ENCODE data around the gene ARHGAP32. TPM values are rescaled to one million over a fixed set of nuclear protein-coding genes. Genes with fewer than 3 reads are reported as not detected.

ARHGAP32 gene
- total RNA-seq, 1 experiment from 2014 or later = 54.0 TPM

DNA sequence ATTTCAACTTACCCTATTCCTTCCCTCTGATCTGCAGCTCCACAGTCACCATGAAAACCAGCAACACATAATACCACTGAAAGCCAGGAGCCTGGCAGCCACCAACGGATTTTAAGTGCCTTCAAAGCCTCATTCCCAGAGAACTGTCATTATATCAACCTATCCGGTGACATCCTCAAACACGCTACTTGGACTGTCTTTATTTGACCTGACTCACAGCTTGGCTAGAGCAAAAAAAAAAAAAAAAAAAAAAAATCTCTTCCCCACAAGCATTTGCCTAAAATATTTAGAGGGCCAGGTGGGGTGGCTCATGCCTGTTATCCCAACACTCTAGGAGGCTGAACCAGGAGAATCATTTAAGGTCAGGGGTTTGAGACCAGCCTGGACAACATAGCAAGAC lies 32.4 kb upstream of the ARHGAP32 start:
- Mint-ChIP-seq H3K36me3 (ENCODE audit: insufficient read depth, unreplicated experiment) (peaks cover 15% of the 10 kb centered on the region), H3K9me3 (ENCODE audit: unreplicated experiment) (peaks cover 34% of the 10 kb centered on the region), H3K4me3 (ENCODE audit: unreplicated experiment) (no peak overlapping the region), H3K27me3 (ENCODE audit: insufficient read depth, unreplicated experiment) (no peaks in the 10 kb centered on the region), H3K4me1 (ENCODE audit: low read depth, unreplicated experiment) (peaks cover 19% of the 10 kb centered on the region), H3K27ac (ENCODE audit: unreplicated experiment) (no peak overlapping the region)
- ChIA-PET POLR2A (no interaction called here), CTCF (no interaction called here)
- DNase-seq = no peak
- TF ChIP-seq, protein P1, sequence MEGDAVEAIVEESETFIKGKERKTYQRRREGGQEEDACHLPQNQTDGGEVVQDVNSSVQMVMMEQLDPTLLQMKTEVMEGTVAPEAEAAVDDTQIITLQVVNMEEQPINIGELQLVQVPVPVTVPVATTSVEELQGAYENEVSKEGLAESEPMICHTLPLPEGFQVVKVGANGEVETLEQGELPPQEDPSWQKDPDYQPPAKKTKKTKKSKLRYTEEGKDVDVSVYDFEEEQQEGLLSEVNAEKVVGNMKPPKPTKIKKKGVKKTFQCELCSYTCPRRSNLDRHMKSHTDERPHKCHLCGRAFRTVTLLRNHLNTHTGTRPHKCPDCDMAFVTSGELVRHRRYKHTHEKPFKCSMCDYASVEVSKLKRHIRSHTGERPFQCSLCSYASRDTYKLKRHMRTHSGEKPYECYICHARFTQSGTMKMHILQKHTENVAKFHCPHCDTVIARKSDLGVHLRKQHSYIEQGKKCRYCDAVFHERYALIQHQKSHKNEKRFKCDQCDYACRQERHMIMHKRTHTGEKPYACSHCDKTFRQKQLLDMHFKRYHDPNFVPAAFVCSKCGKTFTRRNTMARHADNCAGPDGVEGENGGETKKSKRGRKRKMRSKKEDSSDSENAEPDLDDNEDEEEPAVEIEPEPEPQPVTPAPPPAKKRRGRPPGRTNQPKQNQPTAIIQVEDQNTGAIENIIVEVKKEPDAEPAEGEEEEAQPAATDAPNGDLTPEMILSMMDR (IDR thresholded peaks at IDR 0.05; ENCODE audit: insufficient read depth in 1 of 2, low read depth in 1 of 2, low read length in 1 of 2, severe bottlenecking in 1 of 2, unreplicated experiment in 1 of 2) = no peak
- Histone ChIP-seq H3K27me3 (replicated peaks; ENCODE audit: control insufficient read depth, insufficient read depth, low read length) (no peaks in the 10 kb centered on the region), H3K4me1 (peaks cover 5% of the 10 kb centered on the region), H3K36me3 (ENCODE audit: control insufficient read depth, insufficient read depth, low read length) (no peaks in the 10 kb centered on the region), H3K4me3 (ENCODE audit: low read depth, low read length) (no peak overlapping the region), H3K9me3 (peaks cover 19% of the 10 kb centered on the region)
- no TSS peak for BruUV-seq (replicated peaks)
- intact Hi-C loops (cut with micrococcal nuclease; ENCODE audit: unreplicated experiment) = no loop called here

DNA sequence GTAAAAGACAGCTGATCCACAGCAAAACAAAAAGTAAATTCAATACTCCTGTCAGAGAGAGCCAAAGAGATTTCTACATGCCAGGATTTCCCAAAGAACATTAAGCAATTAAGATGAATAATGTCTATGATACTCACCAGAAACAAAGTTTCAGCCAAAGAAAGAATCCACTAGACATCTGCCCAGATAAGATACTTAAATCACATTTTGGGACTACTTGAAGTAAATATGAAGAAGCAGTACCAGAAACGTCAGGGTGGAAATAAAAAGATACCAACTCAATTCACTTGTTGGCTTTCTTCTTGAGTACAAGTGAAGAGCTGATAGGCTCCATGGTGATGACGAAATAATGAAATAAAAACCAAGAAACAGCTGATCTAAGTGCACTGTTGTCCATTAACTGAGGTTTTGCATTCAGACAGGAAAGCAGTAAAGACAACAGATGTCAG lies 31.6 kb upstream of the ARHGAP32 start:
- BruUV-seq (replicated peaks) = no TSS peak
- Histone ChIP-seq H3K4me3 (ENCODE audit: low read depth, low read length) (no peak overlapping the region), H3K9me3 (peaks cover 19% of the 10 kb centered on the region), H3K36me3 (ENCODE audit: control insufficient read depth, insufficient read depth, low read length) (no peaks in the 10 kb centered on the region), H3K4me1 (peaks cover 5% of the 10 kb centered on the region), H3K27me3 (replicated peaks; ENCODE audit: control insufficient read depth, insufficient read depth, low read length) (no peaks in the 10 kb centered on the region)
- H3K36me3 Mint-ChIP-seq (ENCODE audit: insufficient read depth, unreplicated experiment) = peaks cover 15% of the 10 kb centered on the region
- no peak overlapping the region for H3K4me3 Mint-ChIP-seq (ENCODE audit: unreplicated experiment)
- H3K4me1 Mint-ChIP-seq (ENCODE audit: low read depth, unreplicated experiment) = peaks cover 19% of the 10 kb centered on the region
- H3K9me3 Mint-ChIP-seq (ENCODE audit: unreplicated experiment) = peaks cover 34% of the 10 kb centered on the region
- TF ChIP-seq, protein P1 (IDR thresholded peaks at IDR 0.05; ENCODE audit: insufficient read depth in 1 of 2, low read depth in 1 of 2, low read length in 1 of 2, severe bottlenecking in 1 of 2, unreplicated experiment in 1 of 2) = no peak
- H3K27me3 Mint-ChIP-seq (ENCODE audit: insufficient read depth, unreplicated experiment) = no peaks in the 10 kb centered on the region
- ChIA-PET POLR2A (no interaction called here), CTCF (no interaction called here)
- no peak for DNase-seq
- intact Hi-C loops (cut with micrococcal nuclease; ENCODE audit: unreplicated experiment) = no loop called here
- H3K27ac Mint-ChIP-seq (ENCODE audit: unreplicated experiment) = no peak overlapping the region

DNA sequence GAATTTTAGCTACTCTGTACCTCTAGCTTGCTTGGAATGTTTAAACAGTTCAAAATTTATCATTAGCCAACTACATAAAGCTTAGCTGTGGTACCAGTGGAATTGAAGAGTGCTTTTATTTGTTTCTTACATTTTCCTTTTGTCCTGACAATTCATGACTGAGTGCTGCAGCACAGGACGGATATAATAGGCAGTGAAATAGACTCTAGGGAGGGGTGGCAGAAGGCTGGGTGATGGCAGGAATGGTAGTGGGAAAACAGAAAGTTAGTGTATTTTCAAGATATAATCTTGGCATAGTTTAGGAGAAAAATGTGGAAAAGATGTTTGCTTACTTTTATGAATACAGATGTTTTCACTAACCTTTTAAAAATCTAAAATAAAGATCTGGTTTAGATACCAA lies 31.1 kb upstream of the ARHGAP32 start:
- H3K27me3 Mint-ChIP-seq (ENCODE audit: insufficient read depth, unreplicated experiment) = no peaks in the 10 kb centered on the region
- no peak overlapping the region for H3K4me3 Mint-ChIP-seq (ENCODE audit: unreplicated experiment)
- no peak for DNase-seq
- Histone ChIP-seq H3K27me3 (replicated peaks; ENCODE audit: control insufficient read depth, insufficient read depth, low read length) (no peaks in the 10 kb centered on the region), H3K4me1 (peaks cover 5% of the 10 kb centered on the region), H3K4me3 (ENCODE audit: low read depth, low read length) (no peak overlapping the region), H3K36me3 (ENCODE audit: control insufficient read depth, insufficient read depth, low read length) (no peaks in the 10 kb centered on the region), H3K9me3 (peaks cover 19% of the 10 kb centered on the region)
- H3K4me1 Mint-ChIP-seq (ENCODE audit: low read depth, unreplicated experiment) = peaks cover 24% of the 10 kb centered on the region
- peaks cover 15% of the 10 kb centered on the region for H3K36me3 Mint-ChIP-seq (ENCODE audit: insufficient read depth, unreplicated experiment)
- intact Hi-C loops (cut with micrococcal nuclease; ENCODE audit: unreplicated experiment) = no loop called here
- TF ChIP-seq, protein P1 (IDR thresholded peaks at IDR 0.05; ENCODE audit: insufficient read depth in 1 of 2, low read depth in 1 of 2, low read length in 1 of 2, severe bottlenecking in 1 of 2, unreplicated experiment in 1 of 2) = no peak
- POLR2A ChIA-PET = no interaction called here
- BruUV-seq (replicated peaks) = no TSS peak
- CTCF ChIA-PET = no interaction called here
- peaks cover 31% of the 10 kb centered on the region for H3K9me3 Mint-ChIP-seq (ENCODE audit: unreplicated experiment)
- H3K27ac Mint-ChIP-seq (ENCODE audit: unreplicated experiment) = no peak overlapping the region
